Inferior parietal cortex (tissue), 1 donor: ENCODE measurements around the gene LUC7L.
"Not testable (repeated sequence)": the region's sequence is repeated elsewhere in the genome, so short reads cannot be mapped to it uniquely, and the experiment has no call there.

ENCODE experiments used
- DNase-seq: peaks from one replicate; pipeline ENCODE4 v3.0.0-alpha.2; 2016; ENCODE audit errors: extremely low spot score

Gene LUC7L

DNA sequence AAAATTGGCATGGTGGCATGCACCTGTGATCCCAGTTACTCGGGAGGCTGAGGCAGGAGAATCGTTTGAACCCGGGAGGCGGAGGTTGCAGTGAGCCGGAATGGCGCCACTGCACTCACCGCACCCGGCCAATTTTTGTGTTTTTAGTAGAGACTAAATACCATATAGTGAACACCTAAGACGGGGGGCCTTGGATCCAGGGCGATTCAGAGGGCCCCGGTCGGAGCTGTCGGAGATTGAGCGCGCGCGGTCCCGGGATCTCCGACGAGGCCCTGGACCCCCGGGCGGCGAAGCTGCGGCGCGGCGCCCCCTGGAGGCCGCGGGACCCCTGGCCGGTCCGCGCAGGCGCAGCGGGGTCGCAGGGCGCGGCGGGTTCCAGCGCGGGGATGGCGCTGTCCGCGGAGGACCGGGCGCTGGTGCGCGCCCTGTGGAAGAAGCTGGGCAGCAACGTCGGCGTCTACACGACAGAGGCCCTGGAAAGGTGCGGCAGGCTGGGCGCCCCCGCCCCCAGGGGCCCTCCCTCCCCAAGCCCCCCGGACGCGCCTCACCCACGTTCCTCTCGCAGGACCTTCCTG is 49.1 kb downstream of the LUC7L start, which contains the start of gene HBQ1:
Gene HBQ1, plus strand, starts transcription at position 359 of the 575 bp plus-strand sequence. Its CDS starts 28 bp downstream, at position 387.
- DNase-seq, result no peak

DNA sequence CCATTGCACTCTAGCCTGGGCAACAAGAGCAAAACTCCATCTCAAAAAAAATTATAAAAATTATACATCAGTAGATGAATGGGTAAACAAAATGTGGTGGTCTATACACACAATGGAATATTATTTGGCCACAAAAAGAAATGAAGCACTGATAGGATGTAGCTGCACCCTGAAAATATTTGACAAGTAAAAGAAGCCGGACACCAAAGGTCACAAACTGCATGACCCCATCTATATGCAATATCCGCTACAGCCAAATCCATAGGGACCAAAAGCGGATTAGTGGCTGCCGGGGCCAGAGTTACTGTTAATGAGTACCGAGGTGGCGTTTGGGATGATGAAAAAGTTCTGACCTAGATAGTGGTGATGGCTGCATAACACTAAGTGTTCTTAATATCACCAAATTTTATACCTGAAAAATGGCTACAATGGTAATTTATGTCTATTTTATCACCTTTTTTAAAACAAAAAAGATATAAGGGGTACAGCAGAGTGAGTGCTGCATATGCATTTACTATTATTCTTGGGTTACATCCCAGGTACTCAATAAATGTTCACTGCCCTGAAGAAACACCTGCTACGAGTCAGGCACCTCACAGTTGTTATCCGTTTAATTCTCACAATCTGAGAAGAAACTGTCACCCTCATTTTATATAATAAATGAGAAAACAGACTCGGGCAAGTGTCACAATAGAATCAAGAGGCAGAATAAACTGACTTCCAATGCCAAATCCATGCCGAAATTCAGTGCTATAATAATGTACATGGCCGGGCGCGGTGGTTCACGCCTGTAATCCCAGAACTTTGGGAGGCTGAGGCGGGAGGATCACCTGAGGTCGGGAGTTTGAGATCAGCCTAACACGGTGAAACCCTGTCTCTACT is 49.8 kb downstream of the LUC7L start:
- no peak for DNase-seq

DNA sequence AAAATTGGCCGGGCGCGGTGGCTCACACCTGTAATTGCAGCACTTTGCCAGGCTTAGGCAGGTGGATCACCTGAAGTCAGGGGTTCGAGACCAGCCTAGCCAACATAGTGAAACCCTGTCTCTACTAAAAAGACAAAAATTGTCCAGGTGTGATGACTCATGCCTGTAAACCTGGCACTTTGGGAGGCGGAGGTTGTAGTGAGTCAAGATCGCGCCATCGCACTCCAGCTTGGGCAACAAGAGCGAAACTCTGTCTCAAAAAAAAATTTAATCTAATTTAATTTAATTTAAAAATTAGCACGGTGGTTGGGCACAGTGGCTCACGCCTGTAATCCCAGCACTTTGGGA is 50.6 kb downstream of the LUC7L start:
- no peak for DNase-seq

DNA sequence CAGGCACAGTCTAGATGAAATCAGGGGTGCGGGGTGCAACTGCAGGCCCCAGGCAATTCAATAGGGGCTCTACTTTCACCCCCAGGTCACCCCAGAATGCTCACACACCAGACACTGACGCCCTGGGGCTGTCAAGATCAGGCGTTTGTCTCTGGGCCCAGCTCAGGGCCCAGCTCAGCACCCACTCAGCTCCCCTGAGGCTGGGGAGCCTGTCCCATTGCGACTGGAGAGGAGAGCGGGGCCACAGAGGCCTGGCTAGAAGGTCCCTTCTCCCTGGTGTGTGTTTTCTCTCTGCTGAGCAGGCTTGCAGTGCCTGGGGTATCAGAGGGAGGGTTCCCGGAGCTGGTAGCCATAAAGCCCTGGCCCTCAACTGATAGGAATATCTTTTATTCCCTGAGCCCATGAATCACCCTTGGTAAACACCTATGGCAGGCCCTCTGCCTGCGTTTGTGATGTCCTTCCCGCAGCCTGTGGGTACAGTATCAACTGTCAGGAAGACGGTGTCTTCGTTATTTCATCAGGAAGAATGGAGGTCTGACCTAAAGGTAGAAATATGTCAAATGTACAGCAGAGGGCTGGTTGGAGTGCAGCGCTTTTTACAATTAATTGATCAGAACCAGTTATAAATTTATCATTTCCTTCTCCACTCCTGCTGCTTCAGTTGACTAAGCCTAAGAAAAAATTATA is 51.1 kb downstream of the LUC7L start:
- DNase-seq, result no peak

DNA sequence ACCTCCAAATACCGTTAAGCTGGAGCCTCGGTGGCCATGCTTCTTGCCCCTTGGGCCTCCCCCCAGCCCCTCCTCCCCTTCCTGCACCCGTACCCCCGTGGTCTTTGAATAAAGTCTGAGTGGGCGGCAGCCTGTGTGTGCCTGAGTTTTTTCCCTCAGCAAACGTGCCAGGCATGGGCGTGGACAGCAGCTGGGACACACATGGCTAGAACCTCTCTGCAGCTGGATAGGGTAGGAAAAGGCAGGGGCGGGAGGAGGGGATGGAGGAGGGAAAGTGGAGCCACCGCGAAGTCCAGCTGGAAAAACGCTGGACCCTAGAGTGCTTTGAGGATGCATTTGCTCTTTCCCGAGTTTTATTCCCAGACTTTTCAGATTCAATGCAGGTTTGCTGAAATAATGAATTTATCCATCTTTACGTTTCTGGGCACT is 51.8 kb downstream of the LUC7L start:
- DNase-seq, result no peak

DNA sequence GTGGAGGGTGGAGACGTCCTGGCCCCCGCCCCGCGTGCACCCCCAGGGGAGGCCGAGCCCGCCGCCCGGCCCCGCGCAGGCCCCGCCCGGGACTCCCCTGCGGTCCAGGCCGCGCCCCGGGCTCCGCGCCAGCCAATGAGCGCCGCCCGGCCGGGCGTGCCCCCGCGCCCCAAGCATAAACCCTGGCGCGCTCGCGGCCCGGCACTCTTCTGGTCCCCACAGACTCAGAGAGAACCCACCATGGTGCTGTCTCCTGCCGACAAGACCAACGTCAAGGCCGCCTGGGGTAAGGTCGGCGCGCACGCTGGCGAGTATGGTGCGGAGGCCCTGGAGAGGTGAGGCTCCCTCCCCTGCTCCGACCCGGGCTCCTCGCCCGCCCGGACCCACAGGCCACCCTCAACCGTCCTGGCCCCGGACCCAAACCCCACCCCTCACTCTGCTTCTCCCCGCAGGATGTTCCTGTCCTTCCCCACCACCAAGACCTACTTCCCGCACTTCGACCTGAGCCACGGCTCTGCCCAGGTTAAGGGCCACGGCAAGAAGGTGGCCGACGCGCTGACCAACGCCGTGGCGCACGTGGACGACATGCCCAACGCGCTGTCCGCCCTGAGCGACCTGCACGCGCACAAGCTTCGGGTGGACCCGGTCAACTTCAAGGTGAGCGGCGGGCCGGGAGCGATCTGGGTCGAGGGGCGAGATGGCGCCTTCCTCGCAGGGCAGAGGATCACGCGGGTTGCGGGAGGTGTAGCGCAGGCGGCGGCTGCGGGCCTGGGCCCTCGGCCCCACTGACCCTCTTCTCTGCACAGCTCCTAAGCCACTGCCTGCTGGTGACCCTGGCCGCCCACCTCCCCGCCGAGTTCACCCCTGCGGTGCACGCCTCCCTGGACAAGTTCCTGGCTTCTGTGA is 52.5 kb downstream of the LUC7L start, which contains the start of gene HBA1:
Gene HBA1, plus strand, starts transcription at position 204 of the 906 bp plus-strand sequence. Its CDS starts 37 bp downstream, at position 241.
- DNase-seq, result not testable (repeated sequence)

DNA sequence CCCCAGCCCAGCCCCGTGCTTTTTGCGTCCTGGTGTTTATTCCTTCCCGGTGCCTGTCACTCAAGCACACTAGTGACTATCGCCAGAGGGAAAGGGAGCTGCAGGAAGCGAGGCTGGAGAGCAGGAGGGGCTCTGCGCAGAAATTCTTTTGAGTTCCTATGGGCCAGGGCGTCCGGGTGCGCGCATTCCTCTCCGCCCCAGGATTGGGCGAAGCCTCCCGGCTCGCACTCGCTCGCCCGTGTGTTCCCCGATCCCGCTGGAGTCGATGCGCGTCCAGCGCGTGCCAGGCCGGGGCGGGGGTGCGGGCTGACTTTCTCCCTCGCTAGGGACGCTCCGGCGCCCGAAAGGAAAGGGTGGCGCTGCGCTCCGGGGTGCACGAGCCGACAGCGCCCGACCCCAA is 53.2 kb downstream of the LUC7L start:
- not testable (repeated sequence) for DNase-seq

DNA sequence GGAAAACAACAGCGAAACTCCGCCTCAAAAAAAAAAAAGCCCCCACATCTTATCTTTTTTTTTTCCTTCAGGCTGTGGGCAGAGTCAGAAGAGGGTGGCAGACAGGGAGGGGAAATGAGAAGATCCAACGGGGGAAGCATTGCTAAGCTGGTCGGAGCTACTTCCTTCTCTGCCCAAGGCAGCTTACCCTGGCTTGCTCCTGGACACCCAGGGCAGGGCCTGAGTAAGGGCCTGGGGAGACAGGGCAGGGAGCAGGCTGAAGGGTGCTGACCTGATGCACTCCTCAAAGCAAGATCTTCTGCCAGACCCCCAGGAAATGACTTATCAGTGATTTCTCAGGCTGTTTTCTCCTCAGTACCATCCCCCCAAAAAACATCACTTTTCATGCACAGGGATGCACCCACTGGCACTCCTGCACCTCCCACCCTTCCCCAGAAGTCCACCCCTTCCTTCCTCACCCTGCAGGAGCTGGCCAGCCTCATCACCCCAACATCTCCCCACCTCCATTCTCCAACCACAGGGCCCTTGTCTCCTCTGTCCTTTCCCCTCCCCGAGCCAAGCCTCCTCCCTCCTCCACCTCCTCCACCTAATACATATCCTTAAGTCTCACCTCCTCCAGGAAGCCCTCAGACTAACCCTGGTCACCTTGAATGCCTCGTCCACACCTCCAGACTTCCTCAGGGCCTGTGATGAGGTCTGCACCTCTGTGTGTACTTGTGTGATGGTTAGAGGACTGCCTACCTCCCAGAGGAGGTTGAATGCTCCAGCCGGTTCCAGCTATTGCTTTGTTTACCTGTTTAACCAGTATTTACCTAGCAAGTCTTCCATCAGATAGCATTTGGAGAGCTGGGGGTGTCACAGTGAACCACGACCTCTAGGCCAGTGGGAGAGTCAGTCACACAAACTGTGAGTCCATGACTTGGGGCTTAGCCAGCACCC is 54.0 kb downstream of the LUC7L start:
- no peak for DNase-seq

DNA sequence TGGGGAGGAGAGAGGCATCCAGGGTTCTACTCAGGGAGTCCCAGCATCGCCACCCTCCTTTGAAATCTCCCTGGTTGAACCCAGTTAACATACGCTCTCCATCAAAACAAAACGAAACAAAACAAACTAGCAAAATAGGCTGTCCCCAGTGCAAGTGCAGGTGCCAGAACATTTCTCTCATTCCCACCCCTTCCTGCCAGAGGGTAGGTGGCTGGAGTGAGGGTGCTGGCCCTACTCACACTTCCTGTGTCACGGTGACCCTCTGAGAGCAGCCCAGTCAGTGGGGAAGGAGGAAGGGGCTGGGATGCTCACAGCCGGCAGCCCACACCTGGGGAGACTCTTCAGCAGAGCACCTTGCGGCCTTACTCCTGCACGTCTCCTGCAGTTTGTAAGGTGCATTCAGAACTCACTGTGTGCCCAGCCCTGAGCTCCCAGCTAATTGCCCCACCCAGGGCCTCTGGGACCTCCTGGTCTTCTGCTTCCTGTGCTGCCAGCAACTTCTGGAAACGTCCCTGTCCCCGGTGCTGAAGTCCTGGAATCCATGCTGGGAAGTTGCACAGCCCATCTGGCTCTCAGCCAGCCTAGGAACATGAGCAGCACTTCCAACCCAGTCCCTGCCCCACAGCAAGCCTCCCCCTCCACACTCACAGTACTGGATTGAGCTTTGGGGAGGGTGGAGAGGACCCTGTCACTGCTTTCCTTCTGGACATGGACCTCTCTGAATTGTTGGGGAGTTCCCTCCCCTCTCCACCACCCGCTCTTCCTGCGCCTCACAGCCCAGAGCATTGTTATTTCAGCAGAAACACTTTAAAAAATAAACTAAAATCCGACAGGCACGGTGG is 55.1 kb downstream of the LUC7L start:
- not testable (repeated sequence) for DNase-seq

DNA sequence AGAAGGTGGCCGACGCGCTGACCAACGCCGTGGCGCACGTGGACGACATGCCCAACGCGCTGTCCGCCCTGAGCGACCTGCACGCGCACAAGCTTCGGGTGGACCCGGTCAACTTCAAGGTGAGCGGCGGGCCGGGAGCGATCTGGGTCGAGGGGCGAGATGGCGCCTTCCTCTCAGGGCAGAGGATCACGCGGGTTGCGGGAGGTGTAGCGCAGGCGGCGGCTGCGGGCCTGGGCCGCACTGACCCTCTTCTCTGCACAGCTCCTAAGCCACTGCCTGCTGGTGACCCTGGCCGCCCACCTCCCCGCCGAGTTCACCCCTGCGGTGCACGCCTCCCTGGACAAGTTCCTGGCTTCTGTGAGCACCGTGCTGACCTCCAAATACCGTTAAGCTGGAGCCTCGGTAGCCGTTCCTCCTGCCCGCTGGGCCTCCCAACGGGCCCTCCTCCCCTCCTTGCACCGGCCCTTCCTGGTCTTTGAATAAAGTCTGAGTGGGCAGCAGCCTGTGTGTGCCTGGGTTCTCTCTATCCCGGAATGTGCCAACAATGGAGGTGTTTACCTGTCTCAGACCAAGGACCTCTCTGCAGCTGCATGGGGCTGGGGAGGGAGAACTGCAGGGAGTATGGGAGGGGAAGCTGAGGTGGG is 55.9 kb downstream of the LUC7L start:
- DNase-seq, result not testable (repeated sequence)

DNA sequence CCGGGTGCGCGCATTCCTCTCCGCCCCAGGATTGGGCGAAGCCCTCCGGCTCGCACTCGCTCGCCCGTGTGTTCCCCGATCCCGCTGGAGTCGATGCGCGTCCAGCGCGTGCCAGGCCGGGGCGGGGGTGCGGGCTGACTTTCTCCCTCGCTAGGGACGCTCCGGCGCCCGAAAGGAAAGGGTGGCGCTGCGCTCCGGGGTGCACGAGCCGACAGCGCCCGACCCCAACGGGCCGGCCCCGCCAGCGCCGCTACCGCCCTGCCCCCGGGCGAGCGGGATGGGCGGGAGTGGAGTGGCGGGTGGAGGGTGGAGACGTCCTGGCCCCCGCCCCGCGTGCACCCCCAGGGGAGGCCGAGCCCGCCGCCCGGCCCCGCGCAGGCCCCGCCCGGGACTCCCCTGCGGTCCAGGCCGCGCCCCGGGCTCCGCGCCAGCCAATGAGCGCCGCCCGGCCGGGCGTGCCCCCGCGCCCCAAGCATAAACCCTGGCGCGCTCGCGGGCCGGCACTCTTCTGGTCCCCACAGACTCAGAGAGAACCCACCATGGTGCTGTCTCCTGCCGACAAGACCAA is 56.8 kb downstream of the LUC7L start, which contains the start of gene HBA2:
Gene HBA2, plus strand, starts transcription at position 503 of the 568 bp plus-strand sequence. Its CDS starts 37 bp downstream, at position 540.
- DNase-seq, result not testable (repeated sequence)

DNA sequence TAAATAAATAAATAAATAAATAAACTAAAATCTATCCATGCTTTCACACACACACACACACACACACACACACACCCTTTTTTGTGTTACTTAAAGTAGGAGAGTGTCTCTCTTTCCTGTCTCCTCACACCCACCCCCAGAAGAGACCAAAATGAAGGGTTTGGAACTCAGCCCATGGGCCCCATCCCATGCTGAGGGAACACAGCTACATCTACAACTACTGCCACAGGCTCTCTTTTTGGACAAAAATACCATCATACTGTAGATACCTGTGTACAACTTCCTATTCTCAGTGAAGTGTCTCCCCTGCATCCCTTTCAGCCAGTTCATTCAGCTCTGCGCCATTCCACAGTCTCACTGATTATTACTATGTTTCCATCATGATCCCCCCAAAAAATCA is 58.5 kb downstream of the LUC7L start:
- DNase-seq, result no peak

DNA sequence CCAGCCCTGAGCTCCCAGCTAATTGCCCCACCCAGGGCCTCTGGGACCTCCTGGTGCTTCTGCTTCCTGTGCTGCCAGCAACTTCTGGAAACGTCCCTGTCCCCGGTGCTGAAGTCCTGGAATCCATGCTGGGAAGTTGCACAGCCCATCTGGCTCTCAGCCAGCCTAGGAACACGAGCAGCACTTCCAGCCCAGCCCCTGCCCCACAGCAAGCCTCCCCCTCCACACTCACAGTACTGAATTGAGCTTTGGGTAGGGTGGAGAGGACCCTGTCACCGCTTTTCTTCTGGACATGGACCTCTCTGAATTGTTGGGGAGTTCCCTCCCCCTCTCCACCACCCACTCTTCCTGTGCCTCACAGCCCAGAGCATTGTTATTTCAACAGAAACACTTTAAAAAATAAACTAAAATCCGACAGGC is 59.2 kb downstream of the LUC7L start:
- not testable (repeated sequence) for DNase-seq

DNA sequence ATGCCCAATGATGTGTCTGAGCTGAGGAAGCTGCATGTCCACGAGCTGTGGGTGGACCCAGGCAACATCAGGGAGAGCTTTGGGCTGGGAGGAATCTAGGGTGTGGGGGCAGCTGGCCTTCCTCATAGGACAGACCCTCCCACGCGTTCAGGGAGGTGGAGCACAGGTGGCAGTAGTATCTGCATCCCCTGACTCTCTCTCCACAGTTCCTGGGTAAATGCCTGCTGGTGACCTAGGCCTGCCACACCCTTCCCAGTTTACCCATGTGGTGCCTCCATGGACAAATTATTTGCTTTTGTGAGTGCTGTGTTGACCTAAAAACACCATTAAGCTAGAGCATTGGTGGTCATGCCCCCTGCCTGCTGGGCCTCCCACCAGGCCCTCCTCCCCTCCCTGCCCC is 60.2 kb downstream of the LUC7L start:
- no peak for DNase-seq

DNA sequence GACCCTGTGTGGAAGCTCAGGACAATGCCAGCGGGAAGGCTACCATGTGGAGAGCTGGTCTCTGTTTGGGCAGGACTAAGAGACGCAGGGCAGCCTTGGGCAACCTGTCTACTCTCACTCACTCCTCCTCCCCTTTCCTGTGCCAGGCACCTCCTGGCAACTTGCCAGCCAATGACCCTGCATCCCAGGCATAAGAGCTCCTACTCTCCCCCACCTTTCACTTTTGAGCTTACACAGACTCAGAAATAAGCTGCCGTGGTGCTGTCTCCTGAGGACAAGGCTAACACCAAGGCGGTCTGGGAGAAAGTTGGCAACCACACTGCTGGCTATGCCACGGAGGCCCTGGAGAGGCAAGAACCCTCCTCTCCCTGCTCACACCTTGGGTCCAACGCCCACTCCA is 60.8 kb downstream of the LUC7L start:
- no peak for DNase-seq

DNA sequence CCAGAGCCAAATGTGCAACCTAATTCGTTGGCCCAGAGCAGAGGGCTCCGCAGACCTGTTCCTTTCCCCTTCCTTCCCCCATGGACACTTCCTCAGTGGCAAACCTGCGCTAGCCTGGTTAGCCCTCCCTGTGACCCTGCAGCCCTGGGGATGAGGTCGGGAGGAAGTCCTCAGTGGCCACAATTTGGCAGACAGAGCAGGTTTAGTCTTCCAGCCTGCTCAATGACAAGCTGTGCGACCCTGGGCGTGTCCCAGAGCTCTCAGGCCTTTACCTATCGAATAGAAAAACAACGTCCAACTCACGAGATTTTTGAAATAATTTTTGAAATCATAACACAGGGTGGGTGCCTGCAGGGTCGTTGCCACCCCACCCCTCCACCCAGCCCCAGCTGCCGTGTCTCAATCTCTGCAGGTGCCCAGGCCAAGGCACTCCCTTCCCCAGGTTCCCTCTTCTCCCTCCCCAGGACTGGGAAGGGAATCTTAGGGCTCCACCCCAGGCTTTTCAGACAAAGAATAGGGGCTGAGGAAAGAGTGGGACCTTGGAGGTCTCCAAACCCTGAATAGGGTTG is 62.0 kb downstream of the LUC7L start:
- DNase-seq, result no peak

DNA sequence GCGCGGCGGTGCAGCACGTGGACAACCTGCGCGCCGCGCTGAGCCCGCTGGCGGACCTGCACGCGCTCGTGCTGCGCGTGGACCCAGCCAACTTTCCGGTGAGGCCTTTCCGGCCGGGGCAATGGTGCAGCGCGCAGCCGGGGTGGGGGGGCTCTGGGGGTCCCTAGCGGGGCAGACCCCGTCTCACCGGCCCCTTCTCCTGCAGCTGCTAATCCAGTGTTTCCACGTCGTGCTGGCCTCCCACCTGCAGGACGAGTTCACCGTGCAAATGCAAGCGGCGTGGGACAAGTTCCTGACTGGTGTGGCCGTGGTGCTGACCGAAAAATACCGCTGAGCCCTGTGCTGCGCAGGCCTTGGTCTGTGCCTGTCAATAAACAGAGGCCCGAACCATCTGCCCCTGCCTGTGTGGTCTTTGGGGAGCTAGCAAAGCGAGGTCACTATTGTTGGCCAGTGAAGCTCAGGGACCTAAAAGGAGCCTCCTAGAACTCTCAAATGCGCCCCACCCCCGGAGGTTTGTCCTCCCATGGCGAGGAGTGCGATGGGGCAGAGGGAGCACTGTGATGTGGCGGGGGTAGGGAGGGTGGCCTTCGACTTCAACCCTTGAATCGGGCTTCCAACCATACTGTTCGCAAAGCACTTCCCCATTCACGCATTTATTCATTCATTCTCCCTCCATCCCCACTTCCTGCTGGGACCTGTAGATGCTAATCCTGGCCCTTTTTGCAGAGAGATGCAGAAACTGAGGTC is 62.7 kb downstream of the LUC7L start:
- no peak for DNase-seq
